Right lobe of liver (tissue), 6 donors: ENCODE results near the gene ARMH1. TPM values are rescaled to one million over a fixed set of nuclear protein-coding genes. Genes with fewer than 3 reads are reported as not detected.

Experiments
- ATAC-seq, 4 donors: fragments of 200-7000 bp; cut with Tn5 transposase; one replicate each; pipeline ENCODE4 v1.9.1; 2020; ENCODE audit warnings: mild to moderate bottlenecking in 4 of 4, moderate library complexity in 4 of 4
- DNase-seq, 3 donors: peaks; one replicate each; pipeline ENCODE4 v3.0.0-alpha.2; 2020
- H3K27ac ChIP-seq, 3 donors: fragments of 200-600 bp; one replicate each; pipeline ENCODE4 v1.8.0; 2022
- H3K27me3 ChIP-seq, 2 donors: fragments of 200-600 bp; one replicate each; pipeline ENCODE4 v1.8.0; 2022
- H3K36me3 ChIP-seq, 4 donors: fragments of 200-600 bp; sonication (generic) in 1 of 4; one replicate each; pipeline versions ENCODE4 v1.5.1 to v1.8.0; 2017 to 2022; ENCODE audit warnings: control low read depth in 1 of 4
- H3K4me1 ChIP-seq, 4 donors: fragments of 200-600 bp; sonication (generic) in 1 of 4; one replicate each; pipeline versions ENCODE4 v1.5.1 to v1.8.0; 2017 to 2022; ENCODE audit warnings: control low read depth in 1 of 4
- H3K4me3 ChIP-seq, 3 donors: fragments of 200-600 bp; one replicate each; pipeline ENCODE4 v1.8.0; 2022
- H3K9me3 ChIP-seq, 4 donors: fragments of 200-600 bp; sonication (generic) in 1 of 4; one replicate each; pipeline versions ENCODE4 v1.5.1 to v1.8.0; 2017 to 2022; ENCODE audit warnings: control low read depth in 1 of 4
- POLR2A ChIP-seq: fragments of 450-650 bp; IDR thresholded peaks from one replicate; pipeline ENCODE4 v1.6.1; 2017; ENCODE audit warnings: antibody characterized with exemption, mild to moderate bottlenecking
- WGBS: methylation state at CpG from one replicate; pipeline ENCODE4 v1.1.6; 2018; ENCODE audit warnings: low coverage, low lambda C conversion rate; ENCODE audit not compliant: insufficient coverage; ENCODE audit errors: missing lambda C conversion rate; 5-methylcytosine and 5-hydroxymethylcytosine counted together
- intact Hi-C, 2 donors: fragments of 100-400 bp; cut with DNase I; formaldehyde crosslinking; loops; one replicate each; pipeline versions ENCODE4 v1.11.2 to v1.14.1; 2022
- total RNA-seq, 6 experiments: library from RNA; depleted of rRNA in 2 of 6; stranded (reverse); fragments of >200 nt in 2 of 6; fragmentation: NEBNext Ultra II Directional in 3 of 6; extraction: Animal tissue kit (Norgen Biotek cat#: 25700) in 3 of 6; gene quantifications; one replicate each; pipeline versions ENCODE4 v1.1.0 to v1.2.4, GENCODE V29; 2016 to 2023
- TF ChIP-seq, protein P1 (sequence below), 4 donors: fragments of 200-600 bp in 3 of 4; fragments of 450-650 bp in 1 of 4; IDR thresholded peaks; one replicate each; pipeline versions ENCODE4 v1.5.1 to v1.8.0; 2016 to 2022; ENCODE audit warnings: antibody characterized with exemption in 4 of 4, mild to moderate bottlenecking in 2 of 4
- donor health status: DM: no; HTN: yes; CAD: no.
- donor health status: DM: no; HTN: no; CAD: no.
- donor health status: DM: no; HTN: no; CAD: no.
- donor health status: DM: no; HTN: yes; CAD: no.
- donor health status: DM: no; HTN: yes; CAD: no.

Gene ARMH1
- total RNA-seq, 6 experiments from 2014 or later = 2.7 to 18.4 (median 5.2) TPM

- Histone ChIP-seq H3K9me3 (no peaks in the 10 kb centered on the region), H3K36me3 (no peaks in the 10 kb centered on the region), H3K4me1 (peaks cover 0 to 30% (median 10%) of the 10 kb centered on the region in 4 donors), H3K27ac (no peak overlapping the region), H3K27me3 (no peaks in the 10 kb centered on the region), H3K4me3 (no peak overlapping the region)
- ATAC-seq = no peak
- TF ChIP-seq, protein P1, sequence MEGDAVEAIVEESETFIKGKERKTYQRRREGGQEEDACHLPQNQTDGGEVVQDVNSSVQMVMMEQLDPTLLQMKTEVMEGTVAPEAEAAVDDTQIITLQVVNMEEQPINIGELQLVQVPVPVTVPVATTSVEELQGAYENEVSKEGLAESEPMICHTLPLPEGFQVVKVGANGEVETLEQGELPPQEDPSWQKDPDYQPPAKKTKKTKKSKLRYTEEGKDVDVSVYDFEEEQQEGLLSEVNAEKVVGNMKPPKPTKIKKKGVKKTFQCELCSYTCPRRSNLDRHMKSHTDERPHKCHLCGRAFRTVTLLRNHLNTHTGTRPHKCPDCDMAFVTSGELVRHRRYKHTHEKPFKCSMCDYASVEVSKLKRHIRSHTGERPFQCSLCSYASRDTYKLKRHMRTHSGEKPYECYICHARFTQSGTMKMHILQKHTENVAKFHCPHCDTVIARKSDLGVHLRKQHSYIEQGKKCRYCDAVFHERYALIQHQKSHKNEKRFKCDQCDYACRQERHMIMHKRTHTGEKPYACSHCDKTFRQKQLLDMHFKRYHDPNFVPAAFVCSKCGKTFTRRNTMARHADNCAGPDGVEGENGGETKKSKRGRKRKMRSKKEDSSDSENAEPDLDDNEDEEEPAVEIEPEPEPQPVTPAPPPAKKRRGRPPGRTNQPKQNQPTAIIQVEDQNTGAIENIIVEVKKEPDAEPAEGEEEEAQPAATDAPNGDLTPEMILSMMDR (IDR thresholded peaks at IDR 0.05) = no peak
- TF ChIP-seq POLR2A = no peak
- 81% methylated on average over 8 of the region's 8 CpGs for WGBS
- DNase-seq = no peak
- intact Hi-C loops = no loop called here
Measured at GRCh38 chr1:44685881-44686280, 11.4 kb downstream of the ARMH1 start.

DNA sequence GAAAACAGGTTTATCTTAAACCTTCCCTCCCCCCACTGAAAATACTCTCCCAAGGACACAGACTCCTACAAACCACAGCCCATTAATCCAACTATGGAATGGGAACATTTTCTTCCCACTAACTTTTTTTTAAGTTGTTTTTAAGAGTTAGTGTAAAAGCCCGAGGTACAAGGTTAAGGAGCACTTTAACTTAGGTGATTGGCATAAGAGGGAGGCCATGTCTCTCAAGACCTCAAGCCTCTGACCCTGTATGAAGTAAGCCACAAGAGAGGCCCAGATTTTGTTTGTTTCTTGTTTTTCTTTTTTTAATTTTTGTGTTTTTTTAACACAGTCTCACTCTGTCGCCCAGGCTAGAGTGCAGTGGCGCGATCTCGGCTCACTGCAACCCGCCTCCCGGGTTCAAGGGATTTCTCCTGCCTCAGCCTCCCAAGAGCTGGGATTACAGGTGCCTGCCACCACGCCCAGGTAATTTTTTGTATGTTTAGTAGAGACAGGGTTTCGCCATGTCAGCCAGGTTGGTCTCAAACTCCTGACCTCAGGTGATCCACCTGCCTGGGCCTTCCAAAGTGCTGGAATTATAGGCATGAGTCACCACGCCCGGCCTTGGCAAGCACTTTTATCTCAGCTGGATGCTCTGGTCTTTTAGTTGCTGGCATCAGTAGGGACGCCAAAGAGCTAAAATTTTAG lies 14.4 kb downstream of the ARMH1 start:
- TF ChIP-seq, protein P1 (IDR thresholded peaks at IDR 0.05) = no peak
- H3K4me1 ChIP-seq = peaks cover 0 to 2% (median 0%) of the 10 kb centered on the region in 4 donors
- no peak overlapping the region for H3K4me3 ChIP-seq
- H3K27ac ChIP-seq = no peak overlapping the region
- 92% methylated on average over 8 of the region's 12 CpGs for WGBS
- no peak for ATAC-seq
- no peaks in the 10 kb centered on the region for H3K27me3 ChIP-seq
- no peak for DNase-seq
- no peaks in the 10 kb centered on the region for H3K36me3 ChIP-seq
- H3K9me3 ChIP-seq = no peaks in the 10 kb centered on the region
- intact Hi-C loops = no loop called here

DNA sequence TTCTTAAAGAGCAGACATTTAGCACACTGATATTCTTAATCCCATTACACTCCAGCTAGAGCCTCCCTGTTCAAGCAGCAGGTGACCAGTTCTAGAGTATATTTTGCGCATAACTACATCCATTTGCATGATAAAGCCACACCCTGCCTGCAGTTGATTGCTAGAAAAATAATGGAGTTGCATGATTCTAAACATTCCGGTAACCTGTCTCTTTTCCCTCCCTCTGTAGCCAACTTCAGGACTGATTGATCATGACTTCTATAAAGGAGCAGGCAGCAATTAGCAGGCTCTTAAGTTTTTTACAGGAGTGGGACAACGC lies 14.9 kb downstream of the ARMH1 start:
- no peak overlapping the region for H3K27ac ChIP-seq
- 94% methylated on average over 2 of the region's 3 CpGs for WGBS
- ATAC-seq = no peak

GRCh38 chr1:44693159-44693558 lies 18.6 kb downstream of the ARMH1 start:
- Histone ChIP-seq H3K36me3 (no peaks in the 10 kb centered on the region), H3K4me3 (no peak overlapping the region), H3K27me3 (no peaks in the 10 kb centered on the region), H3K27ac (no peak overlapping the region), H3K9me3 (no peaks in the 10 kb centered on the region), H3K4me1 (no peaks in the 10 kb centered on the region)
- DNase-seq (no peak), ATAC-seq (no peak)
- intact Hi-C loops = no loop called here
- TF ChIP-seq POLR2A = no peak
- TF ChIP-seq, protein P1 (IDR thresholded peaks at IDR 0.05) = no peak
- 72% methylated on average over 2 of the region's 2 CpGs for WGBS

More for the DNA sequence above, 14.9 kb downstream of the ARMH1 start:
- Histone ChIP-seq H3K27me3 (no peaks in the 10 kb centered on the region), H3K9me3 (no peaks in the 10 kb centered on the region), H3K4me1 (no peaks in the 10 kb centered on the region), H3K4me3 (no peak overlapping the region), H3K36me3 (no peaks in the 10 kb centered on the region)
- no peak for DNase-seq
- TF ChIP-seq, protein P1 (IDR thresholded peaks at IDR 0.05) = no peak
- no peak for TF ChIP-seq POLR2A
- intact Hi-C loops = no loop called here
